HG03108 (cell line): Measurements from ENCODE around the gene OGDH.
"Not testable (repeated sequence)": the region's sequence is repeated elsewhere in the genome, so short reads cannot be mapped to it uniquely, and the experiment has no call there.

Experiments
- ATAC-seq: cut with Tn5 transposase; IDR thresholded peaks from one replicate; pipeline ENCODE4 v1.9.1; 2021; ENCODE audit warnings: moderate library complexity; ENCODE audit not compliant: unreplicated experiment

The OGDH gene

DNA sequence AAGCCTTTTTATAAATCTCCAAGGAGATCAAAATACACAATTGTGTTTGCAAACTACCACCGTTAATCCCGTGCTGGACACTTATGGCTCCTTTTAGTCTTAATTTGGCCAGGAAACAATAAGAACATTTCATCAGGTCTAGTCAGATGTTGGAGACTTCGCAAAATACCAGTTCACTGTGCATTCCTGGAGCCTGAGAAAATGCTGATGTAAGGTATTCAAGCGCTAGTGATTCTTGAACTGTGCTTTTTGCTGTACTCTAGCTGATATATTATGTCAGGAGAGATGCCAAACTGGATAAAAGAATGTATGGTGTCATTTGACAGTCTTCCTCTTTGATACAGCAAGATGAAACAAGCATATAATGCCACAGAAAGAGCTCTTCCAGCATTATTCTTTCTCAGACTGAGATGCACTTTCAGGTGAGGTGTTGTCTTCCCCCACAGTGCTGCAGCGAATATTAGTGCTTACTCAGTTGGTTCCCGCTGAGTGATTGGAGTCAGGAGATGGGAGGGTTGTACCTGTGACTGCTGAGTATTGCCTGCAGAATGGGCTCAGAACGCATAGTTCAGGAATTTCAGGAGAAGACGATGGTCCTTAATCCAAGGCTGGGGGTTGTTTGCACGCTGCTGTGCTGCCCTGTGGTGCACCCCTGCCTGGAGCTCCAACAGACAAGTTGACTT lies 59.2 kb downstream of the OGDH start:
- ATAC-seq: no peak

DNA sequence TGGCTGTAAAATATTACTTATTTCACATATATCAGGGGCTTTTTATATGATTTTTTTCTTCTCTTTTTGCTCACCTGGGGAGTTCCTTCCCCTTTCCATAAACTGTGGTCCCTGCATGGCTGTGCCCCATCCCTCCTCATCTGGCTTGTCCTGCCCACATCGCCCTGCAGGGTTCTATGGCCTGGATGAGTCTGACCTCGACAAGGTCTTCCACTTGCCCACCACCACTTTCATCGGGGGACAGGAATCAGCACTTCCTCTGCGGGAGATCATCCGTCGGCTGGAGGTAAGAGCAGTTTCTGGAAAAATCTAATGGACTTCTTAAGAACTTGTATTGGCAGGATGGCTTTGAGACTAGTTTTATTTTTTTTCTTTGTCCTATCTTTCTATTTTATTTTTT lies 60.1 kb downstream of the OGDH start:
- no peak for ATAC-seq

GRCh38 chr7:44667190-44667589 lies 60.8 kb downstream of the OGDH start:
- no peak for ATAC-seq

DNA sequence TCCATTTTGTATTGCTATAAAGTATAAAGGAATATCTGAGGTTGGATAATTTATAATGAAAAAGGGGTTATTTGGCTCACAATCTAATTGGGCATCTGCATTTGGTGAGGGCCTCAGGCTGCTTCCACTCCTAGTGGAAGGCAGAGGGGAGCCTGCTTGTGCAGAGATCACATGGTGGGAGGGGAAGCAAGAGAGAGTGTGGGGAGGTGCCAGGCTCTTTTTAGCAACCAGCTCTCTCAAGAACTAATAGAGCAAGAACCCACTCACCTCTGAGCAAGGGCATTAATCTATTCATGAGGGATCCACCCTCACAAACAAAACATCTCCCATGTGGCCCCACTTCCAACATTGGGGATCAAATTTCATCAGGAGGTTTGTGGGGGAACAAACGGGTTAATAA lies 64.6 kb downstream of the OGDH start:
- ATAC-seq: no peak

GRCh38 chr7:44673324-44673723 lies 66.9 kb downstream of the OGDH start:
- ATAC-seq: peak; percentile 89

- ATAC-seq: no peak
Measured at GRCh38 chr7:44673771-44674170, 67.3 kb downstream of the OGDH start.

GRCh38 chr7:44674381-44674780 lies 68.0 kb downstream of the OGDH start:
- ATAC-seq: no peak

GRCh38 chr7:44676776-44677175 lies 70.3 kb downstream of the OGDH start:
- ATAC-seq: no peak

DNA sequence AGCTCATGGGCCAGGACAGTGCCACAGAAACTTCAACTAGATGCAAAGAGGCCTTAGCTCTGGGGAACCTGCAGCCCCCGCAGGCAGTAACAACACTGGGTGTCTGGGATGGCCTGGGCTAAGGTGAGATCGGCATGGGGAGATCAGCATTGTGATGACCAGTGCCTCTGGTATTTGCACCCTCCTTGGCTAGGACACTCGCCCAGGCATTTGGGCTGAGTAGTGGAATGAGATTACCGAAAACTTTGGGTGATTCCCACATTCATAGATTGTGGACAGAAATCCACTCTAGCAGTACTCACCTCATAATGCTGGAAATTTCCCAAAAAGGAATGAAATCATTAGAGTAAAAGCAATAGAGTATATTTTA lies 71.7 kb downstream of the OGDH start:
- ATAC-seq: no peak

DNA sequence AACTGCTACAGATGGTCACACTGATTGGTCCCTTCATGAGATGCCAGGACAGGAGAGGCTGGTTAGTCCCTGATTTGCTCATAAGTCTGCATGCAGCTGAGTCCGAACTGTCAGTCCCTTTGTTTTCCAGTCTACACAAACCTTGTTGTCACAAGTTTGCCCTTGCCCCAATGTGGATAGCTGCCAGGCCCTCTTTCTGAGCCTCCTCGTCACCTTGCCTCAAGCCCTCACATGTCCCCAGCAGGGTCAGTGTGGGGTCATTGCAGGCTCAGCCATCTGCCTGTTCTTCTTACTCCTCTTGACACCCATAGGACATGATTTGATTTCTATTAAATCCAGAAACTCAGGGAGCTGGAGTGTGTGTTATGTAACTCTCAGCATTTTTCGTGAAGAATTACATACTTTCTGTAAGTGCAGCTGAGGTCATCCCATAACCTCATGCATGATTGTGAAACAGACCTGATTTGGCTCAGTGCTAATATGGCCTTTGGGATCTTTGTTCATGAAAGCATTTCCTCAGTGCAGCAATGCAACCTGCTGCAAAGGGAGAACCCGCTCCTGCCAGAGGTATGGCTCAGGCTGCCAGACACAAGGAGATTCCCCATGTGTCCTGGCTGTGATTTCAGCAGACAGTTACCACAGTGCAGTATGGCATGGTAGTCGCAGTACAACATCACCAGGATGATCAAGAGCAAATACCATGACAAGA lies 72.2 kb downstream of the OGDH start:
- no peak for ATAC-seq

DNA sequence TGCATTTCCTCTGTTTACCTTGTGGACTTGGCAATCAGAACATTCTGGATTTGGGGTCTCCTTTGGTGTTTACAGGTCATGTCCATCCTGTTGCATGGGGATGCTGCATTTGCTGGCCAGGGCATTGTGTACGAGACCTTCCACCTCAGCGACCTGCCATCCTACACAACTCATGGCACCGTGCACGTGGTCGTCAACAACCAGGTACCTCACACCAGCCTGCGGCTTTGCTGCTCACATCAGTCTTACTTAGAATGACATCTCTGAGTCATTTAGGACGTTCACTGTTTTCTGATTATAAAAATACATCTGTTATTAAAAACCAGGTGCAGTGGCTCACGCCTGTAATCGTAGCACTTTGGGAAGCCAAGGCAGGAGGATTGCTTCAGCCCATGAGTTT lies 75.2 kb downstream of the OGDH start:
- no peak for ATAC-seq

GRCh38 chr7:44685723-44686122 lies 79.3 kb downstream of the OGDH start:
- ATAC-seq: no peak

GRCh38 chr7:44689427-44689826 lies 83.0 kb downstream of the OGDH start:
- no peak for ATAC-seq

GRCh38 chr7:44693641-44694313 lies 87.3 kb downstream of the OGDH start:
- ATAC-seq: no peak

DNA sequence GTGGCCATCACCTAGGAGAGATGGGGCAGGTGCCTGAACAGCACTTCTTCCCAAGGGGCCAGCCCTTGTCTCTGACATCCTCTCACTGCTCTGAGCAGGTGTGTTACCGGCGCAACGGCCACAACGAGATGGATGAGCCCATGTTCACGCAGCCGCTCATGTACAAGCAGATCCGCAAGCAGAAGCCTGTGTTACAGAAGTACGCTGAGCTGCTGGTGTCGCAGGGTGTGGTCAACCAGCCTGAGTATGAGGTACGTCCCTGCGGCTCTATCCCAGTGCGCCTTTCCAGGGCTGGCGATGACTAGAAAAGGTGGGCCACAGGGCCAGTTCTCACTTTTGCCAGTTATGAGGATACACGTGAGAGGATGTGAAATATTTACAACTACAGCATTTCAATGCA lies 87.9 kb downstream of the OGDH start:
- no peak for ATAC-seq

DNA sequence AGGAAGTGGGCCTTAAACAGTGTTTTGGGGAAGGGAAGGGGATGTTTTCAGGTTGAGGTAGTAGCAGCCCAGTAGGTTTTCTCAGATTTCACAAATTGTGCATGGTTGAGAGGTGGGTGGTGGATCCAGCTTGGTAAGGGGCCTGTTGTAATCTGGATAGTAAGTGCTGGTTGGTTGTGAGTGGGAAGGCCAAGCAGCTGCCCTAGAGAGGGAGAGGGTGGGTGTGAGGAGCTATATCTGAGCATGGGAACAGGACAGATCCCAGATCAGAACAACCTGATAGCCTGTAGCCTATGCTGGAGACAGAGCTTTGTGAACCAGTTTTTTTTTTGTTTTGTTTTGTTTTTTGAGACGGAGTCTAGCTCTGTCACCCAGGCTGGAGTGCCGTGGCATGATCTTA lies 88.3 kb downstream of the OGDH start:
- no peak for ATAC-seq

GRCh38 chr7:44695756-44696155 lies 89.3 kb downstream of the OGDH start:
- no peak for ATAC-seq

DNA sequence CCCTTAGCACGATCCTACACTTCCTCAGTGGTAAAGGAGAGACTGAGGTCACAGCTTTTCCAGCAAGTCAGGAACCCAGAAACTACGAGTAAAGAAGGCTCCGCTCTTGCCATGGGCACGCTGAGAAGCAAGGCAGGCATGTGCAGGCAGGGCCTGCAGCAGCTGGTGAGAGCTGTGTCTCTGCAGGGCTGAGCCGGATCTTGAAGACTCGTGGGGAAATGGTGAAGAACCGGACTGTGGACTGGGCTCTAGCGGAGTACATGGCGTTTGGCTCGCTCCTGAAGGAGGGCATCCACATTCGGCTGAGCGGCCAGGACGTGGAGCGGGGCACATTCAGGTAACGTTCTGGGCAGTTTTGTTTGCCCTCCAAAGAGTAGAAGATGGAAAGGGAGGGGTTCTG lies 90.3 kb downstream of the OGDH start:
- ATAC-seq: no peak

- ATAC-seq: no peak
Measured at GRCh38 chr7:44697136-44698045, 91.0 kb downstream of the OGDH start.

- ATAC-seq: no peak
Measured at GRCh38 chr7:44698046-44698580, 91.7 kb downstream of the OGDH start.

GRCh38 chr7:44699598-44699997 lies 93.2 kb downstream of the OGDH start:
- not testable (repeated sequence) for ATAC-seq
